GM21360 (cell line): ENCODE results near the gene PHF21A.
A peak's percentile ranks its signal among the peaks of the same experiment; 100 is the strongest.
"Not testable (repeated sequence)": the region's sequence is repeated elsewhere in the genome, so short reads cannot be mapped to it uniquely, and the experiment has no call there.

ENCODE experiments used
- ATAC-seq: cut with Tn5 transposase; IDR thresholded peaks from one replicate; pipeline ENCODE4 v1.9.1; 2021; ENCODE audit warnings: mild to moderate bottlenecking, moderate library complexity; ENCODE audit not compliant: unreplicated experiment

Gene PHF21A

GRCh38 chr11:45906096-45906682 is 215.1 kb downstream of the PHF21A start:
- no peak for ATAC-seq

DNA sequence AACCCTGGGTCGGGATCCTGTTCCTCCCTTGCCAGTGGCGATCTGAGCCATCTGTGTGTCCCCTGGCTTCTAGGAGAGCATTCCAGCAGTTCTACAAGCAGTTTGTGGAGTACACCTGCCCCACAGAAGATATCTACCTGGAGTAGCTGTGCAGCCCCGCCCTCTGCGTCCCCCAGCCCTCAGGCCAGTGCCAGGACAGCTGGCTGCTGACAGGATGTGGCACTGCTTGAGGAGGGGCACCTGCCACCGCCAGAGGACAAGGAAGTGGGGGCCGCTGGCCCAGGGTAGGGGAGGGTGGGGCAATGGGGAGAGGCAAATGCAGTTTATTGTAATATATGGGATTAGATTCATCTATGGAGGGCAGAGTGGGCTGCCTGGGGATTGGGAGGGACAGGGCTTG is 215.7 kb downstream of the PHF21A start:
- not testable (repeated sequence) for ATAC-seq

DNA sequence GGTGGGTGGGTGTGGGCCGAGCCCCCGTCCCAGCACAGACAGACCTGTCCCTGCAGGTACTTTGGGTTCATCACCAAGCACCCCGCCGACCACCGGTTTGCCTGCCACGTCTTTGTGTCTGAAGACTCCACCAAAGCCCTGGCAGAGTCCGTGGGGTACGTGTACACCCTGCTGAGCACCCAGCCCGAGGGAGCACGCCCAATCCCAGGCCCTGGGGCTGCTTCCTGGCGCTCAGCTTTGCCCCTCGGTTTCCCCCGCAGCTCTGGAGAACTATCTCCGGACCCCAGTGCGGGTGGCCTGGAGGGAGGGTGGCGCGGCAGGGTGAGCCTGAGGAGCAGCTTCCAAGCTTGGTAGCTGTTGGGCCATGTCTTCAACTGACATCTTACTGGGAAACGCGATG is 216.2 kb downstream of the PHF21A start:
- no peak for ATAC-seq

DNA sequence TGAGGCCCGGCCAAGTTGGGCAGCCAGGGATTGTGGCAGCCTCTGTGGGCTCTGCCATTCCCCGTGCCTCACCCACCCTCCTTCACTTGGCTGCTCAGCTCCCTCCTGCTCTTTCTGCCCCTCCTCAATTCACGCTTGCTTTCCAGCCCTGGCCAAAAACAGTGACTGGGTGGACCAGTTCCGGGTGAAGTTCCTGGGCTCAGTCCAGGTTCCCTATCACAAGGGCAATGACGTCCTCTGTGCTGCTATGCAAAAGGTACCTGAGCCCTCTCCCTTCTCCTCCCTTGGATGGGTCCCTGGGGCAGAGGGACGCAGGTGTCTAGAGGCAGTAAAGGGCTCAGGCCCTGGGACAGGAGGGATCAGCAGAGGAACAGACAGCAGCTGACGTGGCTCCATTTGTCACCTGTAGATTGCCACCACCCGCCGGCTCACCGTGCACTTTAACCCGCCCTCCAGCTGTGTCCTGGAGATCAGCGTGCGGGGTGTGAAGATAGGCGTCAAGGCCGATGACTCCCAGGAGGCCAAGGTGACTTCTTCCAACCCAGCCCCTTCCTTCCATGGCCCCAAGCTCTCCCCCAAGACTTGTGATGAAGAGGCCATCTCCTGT is 216.8 kb downstream of the PHF21A start:
- no peak for ATAC-seq

DNA sequence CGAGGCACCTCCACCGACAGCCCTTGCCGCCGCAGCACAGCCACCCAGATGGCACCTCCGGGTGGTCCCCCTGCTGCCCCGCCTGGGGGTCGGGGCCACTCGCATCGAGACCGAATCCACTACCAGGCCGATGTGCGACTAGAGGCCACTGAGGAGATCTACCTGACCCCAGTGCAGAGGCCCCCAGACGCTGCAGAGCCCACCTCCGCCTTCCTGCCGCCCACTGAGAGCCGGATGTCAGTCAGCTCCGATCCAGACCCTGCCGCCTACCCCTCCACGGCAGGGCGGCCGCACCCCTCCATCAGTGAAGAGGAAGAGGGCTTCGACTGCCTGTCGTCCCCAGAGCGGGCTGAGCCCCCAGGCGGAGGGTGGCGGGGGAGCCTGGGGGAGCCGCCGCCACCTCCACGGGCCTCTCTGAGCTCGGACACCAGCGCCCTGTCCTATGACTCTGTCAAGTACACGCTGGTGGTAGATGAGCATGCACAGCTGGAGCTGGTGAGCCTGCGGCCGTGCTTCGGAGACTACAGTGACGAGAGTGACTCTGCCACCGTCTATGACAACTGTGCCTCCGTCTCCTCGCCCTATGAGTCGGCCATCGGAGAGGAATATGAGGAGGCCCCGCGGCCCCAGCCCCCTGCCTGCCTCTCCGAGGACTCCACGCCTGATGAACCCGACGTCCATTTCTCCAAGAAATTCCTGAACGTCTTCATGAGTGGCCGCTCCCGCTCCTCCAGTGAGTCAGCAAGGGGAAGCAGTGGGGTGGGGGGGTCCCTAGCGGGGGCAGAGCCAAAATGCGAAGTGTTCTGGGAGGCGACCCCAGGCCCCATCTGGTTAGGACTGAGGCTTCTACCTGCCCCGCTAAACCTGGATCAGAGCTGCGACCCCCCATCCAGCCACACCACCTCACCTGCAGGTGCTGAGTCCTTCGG is 218.5 kb downstream of the PHF21A start:
- ATAC-seq = no peak

DNA sequence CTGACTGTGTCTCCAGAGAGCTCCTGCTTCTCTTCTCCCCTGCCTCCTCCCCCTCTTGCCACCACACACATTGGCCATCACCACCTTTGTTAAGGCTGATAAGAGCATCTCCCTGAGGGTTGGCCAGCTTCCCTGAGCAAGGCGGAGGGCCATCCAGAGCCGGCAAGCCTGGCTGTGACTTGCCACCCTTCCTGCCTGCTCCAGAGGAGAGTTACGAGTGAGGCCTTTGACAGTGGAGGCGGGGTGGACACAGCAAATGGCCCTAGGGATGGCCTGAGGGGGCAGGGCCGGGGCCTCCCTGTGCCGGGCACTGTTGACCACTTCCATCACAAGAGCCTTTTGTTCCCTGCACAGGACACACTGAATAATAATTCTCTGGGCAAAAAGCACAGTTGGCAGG is 219.6 kb downstream of the PHF21A start:
- ATAC-seq = no peak

DNA sequence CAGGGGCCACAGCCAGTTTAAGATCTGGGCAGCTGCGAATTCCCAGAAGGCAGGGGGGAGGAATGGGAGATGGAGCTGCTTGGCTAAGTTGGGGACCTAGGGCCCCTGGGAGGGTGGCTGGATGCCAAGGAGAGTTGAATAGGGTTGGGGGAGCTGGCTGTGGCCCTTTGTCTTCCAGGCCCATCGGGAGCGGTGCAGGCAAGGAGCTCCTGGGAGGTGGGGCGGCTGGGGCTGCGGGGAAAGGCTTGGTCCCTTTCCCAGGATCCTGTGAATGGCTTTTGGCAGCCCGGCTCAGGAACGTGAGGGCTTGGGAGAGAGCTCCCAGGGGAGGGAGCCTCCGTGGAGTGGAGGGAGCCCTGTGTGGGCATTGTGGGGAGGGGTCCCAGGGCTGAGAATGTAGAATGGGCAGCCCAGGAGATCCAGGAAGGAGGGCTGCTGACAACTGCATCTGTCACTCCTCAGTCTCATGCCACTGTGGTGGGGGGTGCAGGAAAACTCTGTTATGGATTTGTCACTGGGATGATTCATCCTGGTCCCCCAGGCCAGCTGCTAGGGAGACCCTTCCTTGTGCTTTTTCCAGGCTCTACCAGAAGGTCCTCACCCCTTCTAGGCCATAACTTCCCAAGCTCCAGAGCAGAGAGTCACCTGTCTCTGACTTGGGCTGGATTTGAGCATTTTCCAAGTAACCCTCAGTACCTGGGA is 220.2 kb downstream of the PHF21A start:
- ATAC-seq = no peak

- ATAC-seq = not testable (repeated sequence)
These were observed 221.0 kb downstream of the PHF21A start for GRCh38 chr11:45900175-45900800.

DNA sequence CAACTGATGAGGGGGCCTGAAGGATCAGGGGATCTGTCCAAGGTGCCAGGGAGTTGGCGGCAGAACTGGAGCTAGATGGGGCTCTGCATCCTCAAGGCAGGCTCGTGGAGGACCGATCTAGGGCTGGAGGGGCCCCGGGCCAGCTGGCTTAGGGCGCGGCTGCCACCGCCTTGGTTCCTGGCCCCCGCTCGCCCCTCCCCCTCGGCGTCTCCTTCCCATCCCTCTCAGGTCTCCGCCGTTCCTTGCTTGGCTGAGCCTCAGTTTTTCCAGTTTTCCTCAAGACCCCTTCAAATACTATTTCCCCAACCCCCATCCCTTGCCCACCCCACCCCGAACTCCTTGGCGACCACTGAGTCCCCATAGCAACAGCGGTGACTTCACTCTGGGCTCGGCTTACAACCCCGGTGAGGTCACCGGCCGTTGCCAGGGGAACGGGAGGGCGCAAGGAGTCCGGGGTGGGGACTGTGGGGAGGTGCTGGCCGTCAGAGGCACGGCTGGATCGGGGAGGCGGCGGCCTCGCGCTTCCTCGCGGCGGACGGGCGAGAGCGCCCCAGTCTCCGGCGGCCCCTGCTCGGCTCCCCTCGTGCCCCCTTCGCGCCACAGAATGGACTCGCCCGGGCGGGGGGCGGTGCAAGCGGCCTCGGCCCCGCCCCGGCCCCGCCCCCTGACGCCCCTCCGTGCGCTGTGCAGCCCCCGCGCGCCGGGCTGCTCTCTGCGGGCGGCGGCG is 221.6 kb downstream of the PHF21A start:
- ATAC-seq = peak; percentile 56

DNA sequence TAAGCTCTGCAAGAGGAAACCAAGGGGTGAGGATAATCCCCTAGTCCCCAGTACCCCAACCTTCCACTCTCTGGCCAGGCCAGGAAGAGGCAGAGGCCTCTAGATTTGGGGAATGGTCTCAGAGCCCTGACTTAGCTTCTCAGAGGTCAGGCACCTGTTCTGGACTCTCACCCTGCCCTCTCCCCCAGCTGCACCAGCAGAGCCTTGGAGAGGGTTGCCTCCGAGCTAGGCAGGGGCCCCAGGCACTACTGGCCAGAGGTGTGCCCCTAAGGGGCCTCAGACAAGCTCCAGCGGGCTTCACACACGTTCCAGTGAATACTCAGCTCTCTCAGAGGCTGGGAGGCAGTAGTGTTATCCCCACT is 222.2 kb downstream of the PHF21A start:
- ATAC-seq = no peak

- no peak for ATAC-seq
These were observed 223.7 kb downstream of the PHF21A start for GRCh38 chr11:45897556-45897955.

DNA sequence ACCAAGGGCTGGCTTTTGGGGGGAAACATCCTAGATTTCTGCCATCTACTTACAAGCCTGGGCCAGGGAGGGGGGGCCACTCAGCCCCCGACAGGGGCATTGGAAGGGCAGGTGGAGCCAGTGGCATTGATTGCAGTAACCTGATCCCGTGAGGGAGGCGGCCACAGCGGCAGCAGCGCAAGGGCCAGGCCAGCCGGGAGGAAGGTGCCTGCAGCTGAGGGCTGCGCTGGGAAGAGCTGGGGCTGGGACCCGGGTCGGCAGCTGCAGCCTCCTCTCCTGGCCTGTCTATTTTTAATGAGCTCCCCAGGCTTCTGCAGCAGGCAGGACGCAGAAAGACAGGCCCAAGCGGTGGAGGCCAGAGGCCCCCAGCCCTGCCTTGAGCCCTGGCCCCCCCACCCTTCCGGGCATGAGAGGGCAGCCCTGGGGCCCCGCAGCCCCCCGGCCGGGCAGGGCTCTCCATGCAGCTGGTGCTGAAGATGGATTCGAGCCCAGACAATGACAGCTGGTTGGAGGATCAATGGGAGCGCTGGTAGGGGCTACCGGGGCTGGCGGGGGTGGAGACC is 224.8 kb downstream of the PHF21A start:
- ATAC-seq = no peak

DNA sequence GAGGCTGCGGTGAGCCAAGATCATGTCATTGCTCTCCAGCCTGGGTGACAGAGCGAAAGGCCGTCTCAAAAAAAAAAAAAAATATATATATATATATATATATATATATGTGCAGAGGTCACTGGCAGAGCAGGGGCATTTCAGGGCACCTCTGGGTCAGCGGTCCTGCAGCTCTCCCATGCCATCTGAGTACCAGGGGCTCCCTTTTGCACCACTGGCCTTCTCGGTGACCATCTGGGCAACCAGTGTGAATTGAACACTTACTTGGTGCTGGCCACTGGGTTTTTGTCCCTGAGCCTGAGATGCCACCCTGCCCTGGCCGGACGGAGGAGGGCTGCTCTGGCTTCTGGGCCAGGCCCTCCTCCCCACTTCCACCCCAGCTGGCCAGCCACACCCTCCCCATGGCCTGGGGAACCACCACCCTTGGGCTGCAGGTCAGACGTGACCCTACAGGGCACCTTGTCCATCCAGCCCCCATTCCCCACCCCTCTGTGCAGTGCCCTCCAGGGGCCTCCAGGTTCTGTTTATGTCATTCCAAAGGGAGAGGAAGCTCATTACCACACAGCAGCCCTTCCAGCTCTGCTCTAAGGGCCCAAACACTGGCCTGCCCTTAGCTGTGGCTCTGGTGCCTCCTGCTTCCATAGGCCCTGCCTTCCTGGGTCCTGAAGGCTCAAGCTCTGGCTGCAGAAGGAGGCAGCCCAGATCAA is 225.5 kb downstream of the PHF21A start:
- no peak for ATAC-seq

DNA sequence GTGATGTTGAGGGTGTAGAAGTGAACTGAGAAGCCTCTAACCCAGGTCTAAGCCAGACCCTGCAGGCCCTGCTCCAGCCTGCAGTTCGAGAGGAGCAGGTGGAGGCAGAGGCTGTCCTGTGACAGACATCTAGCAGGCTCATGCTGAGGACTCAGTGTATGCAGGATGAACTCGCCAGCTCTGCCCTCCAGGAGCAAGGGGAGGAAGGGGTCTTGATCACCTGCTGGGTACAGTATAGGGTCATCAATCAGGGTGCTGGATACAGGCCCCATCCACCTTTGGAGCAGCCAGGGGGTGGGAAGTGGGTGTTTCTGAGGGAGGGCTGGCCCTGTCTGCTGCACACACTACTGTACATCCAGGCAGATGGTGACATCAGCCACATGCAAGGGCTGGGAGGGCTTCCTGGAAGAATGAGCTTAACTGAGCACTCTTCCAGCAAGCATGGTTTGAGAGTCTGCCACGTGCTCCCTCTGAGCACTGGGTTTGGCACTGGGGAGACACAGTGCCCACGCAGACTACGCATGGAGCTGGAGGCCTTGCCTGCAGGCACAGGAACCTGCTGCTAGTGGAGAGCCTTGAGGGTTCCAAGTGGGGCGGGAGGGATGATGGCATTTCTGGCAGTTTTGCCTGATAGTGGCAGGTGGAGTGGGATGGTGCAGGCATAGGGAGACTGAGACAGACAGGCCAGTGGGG is 226.6 kb downstream of the PHF21A start:
- ATAC-seq = no peak

DNA sequence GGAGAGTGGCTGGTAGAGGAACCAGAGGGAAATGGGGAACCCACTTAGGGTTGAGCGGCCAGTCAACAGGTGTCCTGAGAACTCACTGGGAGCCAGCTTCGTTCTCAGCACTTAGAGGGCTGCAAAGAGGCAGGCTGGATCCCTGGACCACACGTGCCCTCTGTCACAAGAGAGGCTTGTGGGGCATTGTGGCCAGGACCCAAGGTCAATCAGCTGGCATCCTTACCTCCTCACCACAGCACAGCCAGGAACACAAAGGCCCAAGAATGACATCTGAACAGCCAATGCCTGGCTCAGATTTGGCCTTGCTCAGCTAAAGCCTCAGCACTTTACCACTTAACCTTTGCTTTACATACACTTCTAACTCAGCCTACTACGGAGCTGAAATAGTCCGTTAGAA is 228.4 kb downstream of the PHF21A start:
- ATAC-seq = no peak

- no peak for ATAC-seq
These were observed 230.2 kb downstream of the PHF21A start for GRCh38 chr11:45890886-45891550.

DNA sequence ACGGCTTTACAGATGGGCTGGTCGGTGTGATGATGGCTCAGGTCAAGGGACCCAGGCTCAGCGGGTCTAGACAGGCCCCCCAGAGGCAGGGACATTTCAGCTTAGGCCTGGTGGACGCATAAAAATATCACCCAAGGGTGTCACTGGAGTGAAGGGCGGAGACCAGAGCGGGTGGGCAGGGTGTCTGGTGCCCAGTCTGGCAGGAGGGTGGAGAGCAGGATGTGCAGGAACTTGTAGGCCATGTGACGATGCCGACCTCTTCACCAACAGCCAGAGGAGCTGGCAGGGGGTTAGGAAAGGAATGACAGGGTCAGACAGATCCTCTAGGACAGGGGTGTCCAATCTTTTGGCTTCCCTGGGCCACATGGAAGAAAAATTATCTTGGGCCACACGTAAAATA is 231.3 kb downstream of the PHF21A start:
- no peak for ATAC-seq

DNA sequence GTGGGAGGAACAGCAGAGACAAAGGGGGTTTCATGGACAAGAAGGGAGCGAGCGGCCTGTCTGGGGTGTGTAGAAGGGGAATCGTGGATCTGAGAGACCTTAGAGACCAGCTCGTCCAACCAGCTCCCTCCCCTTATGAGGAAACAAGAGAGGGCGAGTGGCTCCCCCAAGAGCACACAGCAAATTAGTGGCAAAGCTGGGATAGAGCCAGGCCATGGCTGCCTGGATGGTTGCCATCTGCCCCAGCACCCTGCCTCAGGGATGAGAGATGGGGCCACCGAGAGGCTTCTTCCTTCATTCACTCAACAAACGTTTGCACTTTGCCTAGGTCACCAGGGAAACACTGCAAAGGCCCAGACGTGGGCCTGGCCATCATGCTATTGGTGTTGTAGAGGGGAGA is 231.7 kb downstream of the PHF21A start:
- no peak for ATAC-seq
